ENCODE data around the gene PHC2.

Gene PHC2

GRCh38 chr1:33426916-33427315, 4.0 kb downstream of the PHC2 start:
- H3K27ac ChIP-seq: no peak overlapping the region
- H3K4me3 ChIP-seq (IDR thresholded peaks at IDR 0.05; ENCODE audit: insufficient read depth, low read depth, low read length): no peak overlapping the region
- H2AFZ ChIP-seq (ENCODE audit: low read depth): no peak overlapping the region
- no peak overlapping the region for H3K9ac ChIP-seq
- no peaks in the 10 kb centered on the region; the same call in 1 of the 2 replicates for H3K27me3 ChIP-seq (ENCODE audit: insufficient read depth, low read depth)
- H4K20me1 ChIP-seq (ENCODE audit: insufficient read depth): no peaks in the 10 kb centered on the region
- no peaks in the 10 kb centered on the region for H3K79me2 ChIP-seq (ENCODE audit: insufficient read depth, low read depth)
- peaks cover 20% of the 10 kb centered on the region for H3K4me1 ChIP-seq (ENCODE audit: low read depth, poor library complexity, severe bottlenecking)
- H3K4me2 ChIP-seq: no peak overlapping the region
- no peaks in the 10 kb centered on the region for H3K36me3 ChIP-seq (ENCODE audit: insufficient read depth)
- TF ChIP-seq CTCF (conservative IDR thresholded peaks at IDR 0.05; ENCODE audit: low read depth, low read length): no peak

GRCh38 chr1:33425900-33426299, 5.0 kb downstream of the PHC2 start:
- Histone ChIP-seq H3K79me2 (ENCODE audit: insufficient read depth, low read depth) (no peaks in the 10 kb centered on the region), H4K20me1 (ENCODE audit: insufficient read depth) (no peaks in the 10 kb centered on the region), H3K9ac (no peak overlapping the region), H3K4me1 (ENCODE audit: low read depth, poor library complexity, severe bottlenecking) (peaks cover 13% of the 10 kb centered on the region), H3K36me3 (ENCODE audit: insufficient read depth) (no peaks in the 10 kb centered on the region), H2AFZ (ENCODE audit: low read depth) (no peak overlapping the region), H3K27ac (no peak overlapping the region), H3K4me2 (no peak overlapping the region), H3K27me3 (ENCODE audit: insufficient read depth, low read depth) (no peaks in the 10 kb centered on the region; the same call in 1 of the 2 replicates), H3K4me3 (IDR thresholded peaks at IDR 0.05; ENCODE audit: insufficient read depth, low read depth, low read length) (no peak overlapping the region)
- no peak for TF ChIP-seq CTCF (conservative IDR thresholded peaks at IDR 0.05; ENCODE audit: low read depth, low read length)

- H4K20me1 ChIP-seq (ENCODE audit: insufficient read depth): no peaks in the 10 kb centered on the region
- TF ChIP-seq CTCF (conservative IDR thresholded peaks at IDR 0.05; ENCODE audit: low read depth, low read length): no peak
- H3K4me2 ChIP-seq: no peak overlapping the region
- H3K4me3 ChIP-seq (IDR thresholded peaks at IDR 0.05; ENCODE audit: insufficient read depth, low read depth, low read length): no peak overlapping the region
- no peaks in the 10 kb centered on the region for H3K36me3 ChIP-seq (ENCODE audit: insufficient read depth)
- H3K27ac ChIP-seq: no peak overlapping the region
- H3K9ac ChIP-seq: no peak overlapping the region
- H2AFZ ChIP-seq (ENCODE audit: low read depth): no peak overlapping the region
- no peaks in the 10 kb centered on the region for H3K79me2 ChIP-seq (ENCODE audit: insufficient read depth, low read depth)
- H3K4me1 ChIP-seq (ENCODE audit: low read depth, poor library complexity, severe bottlenecking): peaks cover 6% of the 10 kb centered on the region
- no peaks in the 10 kb centered on the region for H3K27me3 ChIP-seq (ENCODE audit: insufficient read depth, low read depth)
Observed at GRCh38 chr1:33424610-33425009, 6.3 kb downstream of the PHC2 start.

GRCh38 chr1:33424205-33424604, 6.7 kb downstream of the PHC2 start:
- Histone ChIP-seq H3K27me3 (ENCODE audit: insufficient read depth, low read depth) (no peaks in the 10 kb centered on the region), H3K36me3 (ENCODE audit: insufficient read depth) (no peaks in the 10 kb centered on the region), H3K4me2 (no peak overlapping the region), H4K20me1 (ENCODE audit: insufficient read depth) (no peaks in the 10 kb centered on the region), H2AFZ (ENCODE audit: low read depth) (no peak overlapping the region), H3K4me1 (ENCODE audit: low read depth, poor library complexity, severe bottlenecking) (peaks cover 6% of the 10 kb centered on the region), H3K79me2 (ENCODE audit: insufficient read depth, low read depth) (no peaks in the 10 kb centered on the region), H3K4me3 (IDR thresholded peaks at IDR 0.05; ENCODE audit: insufficient read depth, low read depth, low read length) (no peak overlapping the region), H3K27ac (no peak overlapping the region), H3K9ac (no peak overlapping the region)
- TF ChIP-seq CTCF (conservative IDR thresholded peaks at IDR 0.05; ENCODE audit: low read depth, low read length): no peak

Measured in KMS-11 (cell line).